Adrenal gland (tissue), 12 donors: ENCODE data around the gene ALOX15B. TPM values are rescaled to one million over a fixed set of nuclear protein-coding genes. Genes with fewer than 3 reads are reported as not detected.

Experiments
- DNase-seq, 7 donors: peaks; one replicate each; pipeline ENCODE4 v3.0.0-alpha.2; 2019 to 2020
- H3K27ac ChIP-seq, 5 donors: fragments of 200-600 bp; sonication (generic) in 4 of 5; 1 replicate in 3 of 5; 2 replicates in 2 of 5; pipeline versions ENCODE4 v1.5.1 to v1.8.0; 2016 to 2020; ENCODE audit warnings: mild to moderate bottlenecking in 1 of 5
- H3K27me3 ChIP-seq: fragments of 200-600 bp; 2 replicates; pipeline ENCODE4 v1.8.0; 2021
- H3K36me3 ChIP-seq, 2 donors: fragments of 200-600 bp; replicated peaks in 1 of 2; 1 replicate in 1 of 2; 2 replicates in 1 of 2; pipeline versions ENCODE4 v1.5.1 to v1.8.0; 2018 to 2022
- H3K4me1 ChIP-seq, 2 donors: fragments of 200-600 bp; replicated peaks in 1 of 2; 1 replicate in 1 of 2; 2 replicates in 1 of 2; pipeline versions ENCODE4 v1.5.1 to v1.8.0; 2018 to 2021
- H3K4me3 ChIP-seq, 4 donors: fragments of 200-600 bp; sonication (generic) in 3 of 4; one replicate each; pipeline ENCODE4 v1.5.1; 2016 to 2018
- H3K9me3 ChIP-seq, 3 donors: fragments of 200-600 bp; sonication (generic) in 1 of 3; replicated peaks in 1 of 3; 1 replicate in 2 of 3; 2 replicates in 1 of 3; pipeline versions ENCODE4 v1.5.1 to v1.8.0; 2016 to 2021
- POLR2A ChIP-seq, 2 donors: fragments of 450-650 bp; IDR thresholded peaks; one replicate each; pipeline ENCODE4 v1.6.1; 2017; ENCODE audit warnings: antibody characterized with exemption in 2 of 2, mild to moderate bottlenecking in 2 of 2, moderate library complexity in 1 of 2
- WGBS, 4 donors: extraction: QIAGEN DNeasy Blood & Tissue Kit in 2 of 4; methylation state at CpG; one replicate each; pipeline versions ENCODE4 v1.1.5 to v1.1.7; 2013 to 2017; 5-methylcytosine and 5-hydroxymethylcytosine counted together
- intact Hi-C, 2 donors: fragments of 100-400 bp; cut with DNase I; formaldehyde crosslinking; loops; one replicate each; pipeline versions ENCODE4 v1.14.1 to v1.15.0; 2022 to 2023
- polyA plus RNA-seq, 3 donors: library from polyadenylated mRNA; stranded (reverse); fragments of 200-250 nt in 2 of 3; fragments of 350-450 nt in 1 of 3; fragmentation: Illumina TruSeq in 1 of 3; extraction: RNeasy Lipid Tissue Mini Kit (QIAGEN cat#74804) in 1 of 3; gene quantifications; one replicate each; pipeline ENCODE4 v1.2.3, GENCODE V29; 2013 to 2014
- total RNA-seq, 9 donors: library from RNA; depleted of rRNA in 4 of 9; stranded (reverse); fragments of >200 nt in 4 of 9; fragments of 120-200 nt in 1 of 9; fragmentation: NEBNext Ultra II Directional in 1 of 9; extraction: Animal tissue kit (Norgen Biotek cat#: 25700) in 1 of 9; gene quantifications; one replicate each; pipeline versions ENCODE4 v1.1.0 to v1.2.4, GENCODE V29; 2013 to 2023
- TF ChIP-seq, protein P1 (sequence below), 6 experiments: fragments of 450-650 bp in 4 of 6; fragments of 200-600 bp in 2 of 6; sonication (generic) in 1 of 6; IDR thresholded peaks; 1 replicate in 5 of 6; 2 replicates in 1 of 6; pipeline versions ENCODE4 v1.5.1 to v1.8.0; 2016 to 2021; ENCODE audit warnings: antibody characterized with exemption in 6 of 6, mild to moderate bottlenecking in 2 of 6, moderate library complexity in 1 of 6
- donor health status: healthy with polysubstance abuse.
- donor health status: Bipolar disorder and iron deficiency.
- donor health status: DM: yes; HTN: yes; CAD: no.
- donor health status: DM: no; HTN: no; CAD: no.
- donor health status: DM: no; HTN: no; CAD: no.
- donor health status: DM: yes; HTN: yes; CAD: no.

ALOX15B gene
- total and polyA plus RNA-seq, 12 donors = 1.1 to 9.8 (median 3.9) TPM; not detected in 1

DNA sequence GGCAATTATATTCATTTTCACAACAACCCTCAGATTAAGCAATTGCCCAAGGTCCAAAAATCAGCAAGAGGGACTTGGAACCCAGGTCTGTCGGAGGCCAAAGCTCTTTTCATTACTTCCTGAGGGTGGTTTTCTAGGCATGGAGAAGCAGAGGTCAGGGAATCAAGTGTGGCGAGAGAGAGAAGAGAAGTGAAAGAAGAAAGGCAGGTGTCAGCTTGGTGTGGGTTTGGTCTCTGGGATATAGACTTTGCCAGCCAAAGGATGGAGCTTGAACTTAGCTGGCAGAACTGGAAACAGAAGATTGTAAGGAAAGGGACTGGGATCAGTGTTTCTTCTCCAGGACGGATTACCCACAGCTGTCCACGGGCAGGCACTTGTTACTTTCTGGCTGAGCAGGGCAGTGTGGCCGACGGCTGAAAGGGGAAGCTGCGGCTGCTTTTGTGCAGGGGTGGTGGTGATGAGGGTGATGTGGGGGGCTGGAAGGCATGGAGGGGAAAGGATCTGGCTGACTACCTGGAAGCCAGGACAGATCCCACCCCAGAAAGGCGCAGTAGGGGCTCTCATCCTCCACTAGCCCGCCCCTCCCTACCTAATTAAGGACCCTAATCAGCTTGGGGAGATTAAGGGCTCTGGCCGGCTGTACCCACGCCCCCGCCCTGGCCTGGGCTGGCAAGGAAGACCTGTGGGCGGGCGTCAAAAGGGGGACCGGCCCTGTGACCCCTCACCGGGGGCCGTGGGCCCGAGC, 36.7 kb upstream of the ALOX15B start, which contains the start of gene GUCY2D:
TSS of gene GUCY2D (plus strand) at position 640 of the 745 bp plus-strand sequence. CDS start 433 bp downstream, outside the sequence.
- intact Hi-C loops = no loop called here
- Histone ChIP-seq H3K36me3 (no peaks in the 10 kb centered on the region), H3K9me3 (no peaks in the 10 kb centered on the region), H3K27ac (no peak within 1 kb of the TSS), H3K27me3 (peaks cover 45% of the 10 kb centered on the region), H3K4me3 (peak within 1 kb of the TSS in 1 of 4 donors; percentile 22), H3K4me1 (peaks cover 8 to 13% of the 10 kb centered on the region in 2 donors)
- WGBS, 4 donors = 28 to 40% (median 33%) methylated on average over 9 to 18 of the region's 18 CpGs
- TF ChIP-seq POLR2A (IDR thresholded peaks at IDR 0.05) = no peak
- TF ChIP-seq, protein P1, sequence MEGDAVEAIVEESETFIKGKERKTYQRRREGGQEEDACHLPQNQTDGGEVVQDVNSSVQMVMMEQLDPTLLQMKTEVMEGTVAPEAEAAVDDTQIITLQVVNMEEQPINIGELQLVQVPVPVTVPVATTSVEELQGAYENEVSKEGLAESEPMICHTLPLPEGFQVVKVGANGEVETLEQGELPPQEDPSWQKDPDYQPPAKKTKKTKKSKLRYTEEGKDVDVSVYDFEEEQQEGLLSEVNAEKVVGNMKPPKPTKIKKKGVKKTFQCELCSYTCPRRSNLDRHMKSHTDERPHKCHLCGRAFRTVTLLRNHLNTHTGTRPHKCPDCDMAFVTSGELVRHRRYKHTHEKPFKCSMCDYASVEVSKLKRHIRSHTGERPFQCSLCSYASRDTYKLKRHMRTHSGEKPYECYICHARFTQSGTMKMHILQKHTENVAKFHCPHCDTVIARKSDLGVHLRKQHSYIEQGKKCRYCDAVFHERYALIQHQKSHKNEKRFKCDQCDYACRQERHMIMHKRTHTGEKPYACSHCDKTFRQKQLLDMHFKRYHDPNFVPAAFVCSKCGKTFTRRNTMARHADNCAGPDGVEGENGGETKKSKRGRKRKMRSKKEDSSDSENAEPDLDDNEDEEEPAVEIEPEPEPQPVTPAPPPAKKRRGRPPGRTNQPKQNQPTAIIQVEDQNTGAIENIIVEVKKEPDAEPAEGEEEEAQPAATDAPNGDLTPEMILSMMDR (IDR thresholded peaks at IDR 0.05) = no peak
- peak in 1 of 7 donors; percentile 19 for DNase-seq

DNA sequence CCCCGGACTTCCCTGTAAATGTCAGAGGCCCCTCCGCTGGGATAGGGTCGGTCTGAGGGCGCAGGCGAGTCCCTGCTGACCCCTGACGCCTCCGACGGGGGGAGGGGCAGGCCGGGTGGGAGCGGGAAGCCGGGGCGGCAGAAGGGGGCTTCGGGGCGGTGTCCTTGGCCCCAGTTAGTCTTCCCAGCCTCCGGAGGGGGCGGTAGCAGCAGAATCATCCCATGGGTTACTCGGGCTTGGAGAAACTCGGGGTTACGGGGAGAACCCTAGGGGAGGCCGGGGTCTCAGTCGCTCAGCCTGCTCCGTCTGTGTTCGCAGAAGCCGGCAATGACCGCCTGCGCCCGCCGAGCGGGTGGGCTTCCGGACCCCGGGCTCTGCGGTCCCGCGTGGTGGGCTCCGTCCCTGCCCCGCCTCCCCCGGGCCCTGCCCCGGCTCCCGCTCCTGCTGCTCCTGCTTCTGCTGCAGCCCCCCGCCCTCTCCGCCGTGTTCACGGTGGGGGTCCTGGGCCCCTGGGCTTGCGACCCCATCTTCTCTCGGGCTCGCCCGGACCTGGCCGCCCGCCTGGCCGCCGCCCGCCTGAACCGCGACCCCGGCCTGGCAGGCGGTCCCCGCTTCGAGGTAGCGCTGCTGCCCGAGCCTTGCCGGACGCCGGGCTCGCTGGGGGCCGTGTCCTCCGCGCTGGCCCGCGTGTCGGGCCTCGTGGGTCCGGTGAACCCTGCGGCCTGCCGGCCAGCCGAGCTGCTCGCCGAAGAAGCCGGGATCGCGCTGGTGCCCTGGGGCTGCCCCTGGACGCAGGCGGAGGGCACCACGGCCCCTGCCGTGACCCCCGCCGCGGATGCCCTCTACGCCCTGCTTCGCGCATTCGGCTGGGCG, 35.9 kb upstream of the ALOX15B start:
- intact Hi-C loops = no loop called here
- H3K27ac ChIP-seq = no peak overlapping the region
- whole genome bisulfite sequencing, 4 donors = 6 to 40% (median 12%) methylated on average over 2 to 92 of the region's 92 CpGs
- peak in 1 of 7 donors; percentile 17 for DNase-seq
- TF ChIP-seq POLR2A (IDR thresholded peaks at IDR 0.05) = no peak
- TF ChIP-seq, protein P1 (IDR thresholded peaks at IDR 0.05) = no peak
- peaks cover 45% of the 10 kb centered on the region for H3K27me3 ChIP-seq
- no peaks in the 10 kb centered on the region for H3K9me3 ChIP-seq
- H3K36me3 ChIP-seq = no peaks in the 10 kb centered on the region
- H3K4me1 ChIP-seq = peaks cover 8 to 13% of the 10 kb centered on the region in 2 donors
- peak overlapping the region in 1 of 4 donors; percentile 22 for H3K4me3 ChIP-seq

DNA sequence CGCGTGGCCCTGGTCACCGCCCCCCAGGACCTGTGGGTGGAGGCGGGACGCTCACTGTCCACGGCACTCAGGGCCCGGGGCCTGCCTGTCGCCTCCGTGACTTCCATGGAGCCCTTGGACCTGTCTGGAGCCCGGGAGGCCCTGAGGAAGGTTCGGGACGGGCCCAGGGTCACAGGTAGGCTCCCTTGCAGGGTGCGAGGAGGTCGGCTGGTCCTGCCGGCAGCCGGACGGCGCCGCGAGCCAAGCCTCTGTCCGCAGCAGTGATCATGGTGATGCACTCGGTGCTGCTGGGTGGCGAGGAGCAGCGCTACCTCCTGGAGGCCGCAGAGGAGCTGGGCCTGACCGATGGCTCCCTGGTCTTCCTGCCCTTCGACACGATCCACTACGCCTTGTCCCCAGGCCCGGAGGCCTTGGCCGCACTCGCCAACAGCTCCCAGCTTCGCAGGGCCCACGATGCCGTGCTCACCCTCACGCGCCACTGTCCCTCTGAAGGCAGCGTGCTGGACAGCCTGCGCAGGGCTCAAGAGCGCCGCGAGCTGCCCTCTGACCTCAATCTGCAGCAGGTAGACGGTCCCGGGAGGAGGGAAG, 35.2 kb upstream of the ALOX15B start:
- intact Hi-C loops = no loop called here
- Histone ChIP-seq H3K9me3 (no peaks in the 10 kb centered on the region), H3K27me3 (peaks cover 41% of the 10 kb centered on the region), H3K4me3 (no peak overlapping the region), H3K27ac (no peak overlapping the region), H3K36me3 (no peaks in the 10 kb centered on the region), H3K4me1 (peaks cover 8 to 13% of the 10 kb centered on the region in 2 donors)
- TF ChIP-seq, protein P1 (IDR thresholded peaks at IDR 0.05) = no peak
- peak in 1 of 7 donors; percentile 14 for DNase-seq
- 55 to 79% (median 58%) methylated on average over 25 to 44 of the region's 44 CpGs for WGBS, 4 donors

DNA sequence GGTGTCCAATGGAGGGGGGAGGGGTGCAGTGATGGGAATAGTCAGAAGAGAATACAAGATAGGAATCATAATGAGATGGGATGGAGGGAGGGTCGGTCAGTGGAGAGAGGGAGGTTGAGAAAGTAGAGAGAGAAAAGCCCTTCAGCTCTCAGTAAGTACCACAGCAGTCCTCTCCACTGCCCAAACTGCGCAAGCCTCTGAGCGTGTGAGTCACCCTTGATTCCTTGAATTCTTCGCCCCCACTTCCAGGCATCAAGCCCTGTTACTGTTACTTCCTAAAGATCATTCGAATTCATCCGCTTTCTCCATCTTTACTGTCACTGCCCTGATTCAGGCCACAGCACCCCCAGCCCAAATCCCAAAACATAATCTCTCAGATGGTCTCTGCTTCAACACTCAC, 34.0 kb upstream of the ALOX15B start:
- Histone ChIP-seq H3K27ac (no peak overlapping the region), H3K9me3 (no peaks in the 10 kb centered on the region), H3K4me1 (peaks cover 8 to 13% of the 10 kb centered on the region in 2 donors), H3K36me3 (no peaks in the 10 kb centered on the region), H3K27me3 (peaks cover 38% of the 10 kb centered on the region), H3K4me3 (no peak overlapping the region)
- intact Hi-C loops = no loop called here
- TF ChIP-seq, protein P1 (IDR thresholded peaks at IDR 0.05) = no peak
- no peak for DNase-seq
- WGBS, 4 donors = 90 to 100% (median 93%) methylated on average over 6 of the region's 6 CpGs
